ENCODE results near the gene NOTO.

NOTO gene

DNA sequence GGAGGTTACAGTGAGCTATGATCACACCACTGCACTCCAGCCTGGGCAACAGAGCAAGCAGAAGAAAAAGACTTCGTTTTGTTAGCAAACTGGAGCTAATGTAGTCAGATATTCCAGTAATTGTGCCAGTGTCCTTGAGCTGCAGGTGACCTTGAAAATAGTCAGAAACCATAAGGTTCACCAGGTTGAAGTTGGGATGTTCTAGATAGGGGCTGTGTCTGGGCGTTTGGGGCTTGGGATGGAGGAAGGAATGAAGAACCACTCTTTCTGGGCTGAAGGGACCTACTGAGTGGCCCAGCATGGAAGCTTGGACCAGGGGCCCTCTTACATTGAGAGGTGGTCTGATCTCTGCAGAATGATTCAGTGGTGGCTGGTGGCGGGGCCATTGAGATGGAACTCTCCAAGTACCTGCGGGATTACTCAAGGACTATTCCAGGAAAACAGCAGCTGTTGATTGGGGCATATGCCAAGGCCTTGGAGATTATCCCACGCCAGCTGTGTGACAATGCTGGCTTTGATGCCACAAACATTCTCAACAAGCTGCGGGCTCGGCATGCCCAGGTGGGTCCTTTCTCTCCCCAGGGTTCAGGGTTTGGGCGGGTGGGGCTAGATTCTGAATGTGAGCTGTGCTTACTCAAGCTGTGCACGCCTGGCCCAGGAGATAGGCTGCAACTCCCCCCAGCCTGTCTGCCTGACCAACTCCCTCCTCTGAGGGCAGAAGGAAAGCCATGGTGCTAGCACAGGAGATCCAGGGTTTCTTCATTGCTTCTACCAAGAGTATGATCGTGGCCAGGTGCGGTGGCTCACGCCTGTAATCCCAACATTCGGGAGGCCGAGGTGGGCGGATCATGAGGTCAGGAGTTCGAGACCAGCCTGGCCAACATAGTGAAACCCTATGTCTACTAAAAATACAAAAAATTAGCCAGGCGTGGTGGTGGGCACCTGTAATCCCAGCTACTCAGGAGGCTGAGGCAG, 48.8 kb downstream of the NOTO start:
- DNase-seq (ENCODE audit: extremely low spot score) = no peak
- no peak for TF ChIP-seq BHLHE40 (IDR thresholded peaks at IDR 0.05; ENCODE audit: borderline replicate concordance)
- TF ChIP-seq, protein P1, sequence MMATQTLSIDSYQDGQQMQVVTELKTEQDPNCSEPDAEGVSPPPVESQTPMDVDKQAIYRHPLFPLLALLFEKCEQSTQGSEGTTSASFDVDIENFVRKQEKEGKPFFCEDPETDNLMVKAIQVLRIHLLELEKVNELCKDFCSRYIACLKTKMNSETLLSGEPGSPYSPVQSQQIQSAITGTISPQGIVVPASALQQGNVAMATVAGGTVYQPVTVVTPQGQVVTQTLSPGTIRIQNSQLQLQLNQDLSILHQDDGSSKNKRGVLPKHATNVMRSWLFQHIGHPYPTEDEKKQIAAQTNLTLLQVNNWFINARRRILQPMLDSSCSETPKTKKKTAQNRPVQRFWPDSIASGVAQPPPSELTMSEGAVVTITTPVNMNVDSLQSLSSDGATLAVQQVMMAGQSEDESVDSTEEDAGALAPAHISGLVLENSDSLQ (IDR thresholded peaks at IDR 0.05) = no peak
- no peak for TF ChIP-seq SP1 (IDR thresholded peaks at IDR 0.05)
- TF ChIP-seq NFRKB (IDR thresholded peaks at IDR 0.05) = no peak
- TF ChIP-seq HDGF (IDR thresholded peaks at IDR 0.05; ENCODE audit: borderline replicate concordance) = no peak
- ChIA-PET POLR2A (interaction anchor here (0.5 to 5.0 kb wide), 2 partner anchors 9 to 17 kb away, joined by 3 to 32 read pairs; partner anchors contain the start of genes CCT7 and PRADC1), CTCF (no interaction called here)

DNA sequence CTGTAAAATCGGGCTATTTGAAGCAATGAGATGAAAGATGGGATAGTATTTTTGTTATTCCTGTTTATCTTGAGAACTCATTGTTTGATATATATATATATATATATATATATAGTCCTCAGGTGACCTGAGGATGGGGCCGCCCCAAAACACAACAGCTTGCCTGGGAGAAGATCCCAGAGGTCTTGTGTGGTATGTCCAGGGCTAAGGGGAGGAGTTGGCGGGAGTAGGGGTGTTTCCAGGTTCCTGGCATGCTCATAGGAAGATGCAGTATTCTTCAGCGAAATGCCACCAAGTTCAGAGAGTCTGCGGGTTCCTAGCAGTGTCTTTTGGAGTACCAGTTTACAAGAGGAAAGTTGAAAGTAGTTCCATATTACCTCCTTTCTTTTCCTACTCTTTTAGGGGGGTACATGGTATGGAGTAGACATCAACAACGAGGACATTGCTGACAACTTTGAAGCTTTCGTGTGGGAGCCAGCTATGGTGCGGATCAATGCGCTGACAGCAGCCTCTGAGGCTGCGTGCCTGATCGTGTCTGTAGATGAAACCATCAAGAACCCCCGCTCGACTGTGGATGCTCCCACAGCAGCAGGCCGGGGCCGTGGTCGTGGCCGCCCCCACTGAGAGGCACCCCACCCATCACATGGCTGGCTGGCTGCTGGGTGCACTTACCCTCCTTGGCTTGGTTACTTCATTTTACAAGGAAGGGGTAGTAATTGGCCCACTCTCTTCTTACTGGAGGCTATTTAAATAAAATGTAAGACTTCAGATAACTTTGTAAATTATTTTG, 50.1 kb downstream of the NOTO start:
- ChIA-PET POLR2A (interaction anchor here (5.0 kb wide), 1 partner anchor 18 kb away, joined by 32 read pairs; the partner anchor contains the start of genes CCT7 and PRADC1), CTCF (no interaction called here)
- no peak for DNase-seq (ENCODE audit: extremely low spot score)
- TF ChIP-seq L3MBTL2 (conservative IDR thresholded peaks at IDR 0.05) (no peak), SUZ12 (IDR thresholded peaks at IDR 0.05) (no peak), ARNT (IDR thresholded peaks at IDR 0.05) (no peak), BHLHE40 (IDR thresholded peaks at IDR 0.05; ENCODE audit: borderline replicate concordance) (no peak), FOXK2 (IDR thresholded peaks at IDR 0.05) (no peak), ELF4 (IDR thresholded peaks at IDR 0.05) (no peak), TARDBP (IDR thresholded peaks at IDR 0.05) (no peak), LEF1 (IDR thresholded peaks at IDR 0.05; ENCODE audit: borderline replicate concordance) (no peak), FOXA1 (IDR thresholded peaks at IDR 0.05) (no peak), HDGF (IDR thresholded peaks at IDR 0.05; ENCODE audit: borderline replicate concordance) (no peak), SP1 (IDR thresholded peaks at IDR 0.05) (no peak), NFRKB (IDR thresholded peaks at IDR 0.05) (no peak), CTBP1 (IDR thresholded peaks at IDR 0.05; ENCODE audit: borderline replicate concordance) (no peak), FOXM1 (IDR thresholded peaks at IDR 0.05; ENCODE audit: borderline replicate concordance) (no peak), ZNF384 (IDR thresholded peaks at IDR 0.05) (no peak)
- TF ChIP-seq, protein P1 (IDR thresholded peaks at IDR 0.05) = no peak

DNA sequence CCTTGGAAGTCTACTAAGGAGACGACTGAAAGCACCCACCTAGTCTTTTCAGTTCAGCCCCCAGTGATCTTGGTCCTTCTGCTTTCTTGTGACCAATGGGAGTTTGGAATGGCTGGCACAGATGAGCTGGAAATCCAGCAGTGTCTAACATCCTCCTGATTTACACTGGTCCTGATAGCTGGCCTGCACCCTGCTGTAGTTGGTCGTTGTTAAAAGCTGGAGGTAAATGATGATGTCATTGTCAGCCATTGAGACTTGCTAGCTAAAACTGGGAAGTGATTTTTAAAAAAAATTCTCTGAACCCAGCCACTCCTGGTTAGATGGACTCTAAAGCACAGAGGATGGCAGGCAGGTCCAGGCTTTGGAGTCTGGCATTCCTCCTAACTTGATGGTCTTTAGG, 51.0 kb downstream of the NOTO start:
- ChIA-PET POLR2A (interaction anchor here (5.0 kb wide), 1 partner anchor 19 kb away, joined by 32 read pairs; the partner anchor contains the start of genes CCT7 and PRADC1), CTCF (no interaction called here)
- DNase-seq (ENCODE audit: extremely low spot score) = no peak
- TF ChIP-seq SUZ12 (IDR thresholded peaks at IDR 0.05) (no peak), HDGF (IDR thresholded peaks at IDR 0.05; ENCODE audit: borderline replicate concordance) (no peak), NFRKB (IDR thresholded peaks at IDR 0.05) (no peak), ARNT (IDR thresholded peaks at IDR 0.05) (no peak), TARDBP (IDR thresholded peaks at IDR 0.05) (no peak), SP1 (IDR thresholded peaks at IDR 0.05) (no peak), BHLHE40 (IDR thresholded peaks at IDR 0.05; ENCODE audit: borderline replicate concordance) (no peak)
- TF ChIP-seq, protein P1 (IDR thresholded peaks at IDR 0.05) = no peak

DNA sequence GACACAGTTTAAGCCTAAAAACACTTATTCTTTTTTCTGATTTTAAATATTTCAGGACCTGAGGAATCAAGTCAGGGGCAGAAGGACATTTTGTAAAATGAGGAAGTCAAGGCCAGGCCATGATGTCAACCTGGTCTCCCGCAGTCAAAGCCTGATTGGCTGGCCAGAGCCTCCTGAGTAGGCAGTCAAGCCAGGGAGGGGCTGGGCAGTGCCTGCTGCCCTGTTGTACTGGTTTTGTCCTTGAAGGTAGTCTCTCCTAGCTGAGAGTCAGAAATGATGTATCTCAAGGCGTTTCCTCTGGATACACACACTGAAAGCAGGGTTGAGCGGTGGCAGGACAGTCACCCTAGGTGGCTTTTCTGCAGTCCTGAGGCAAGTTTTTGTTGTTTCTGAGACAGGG, 51.5 kb downstream of the NOTO start:
- ChIA-PET POLR2A (interaction anchor here (5.0 kb wide), 1 partner anchor 20 kb away, joined by 32 read pairs; the partner anchor contains the start of genes CCT7 and PRADC1), CTCF (no interaction called here)
- no peak for DNase-seq (ENCODE audit: extremely low spot score)
- TF ChIP-seq L3MBTL2 (conservative IDR thresholded peaks at IDR 0.05) = no peak
- TF ChIP-seq, protein P1 (IDR thresholded peaks at IDR 0.05) = no peak
- TF ChIP-seq ELF4 (IDR thresholded peaks at IDR 0.05) = no peak
- no peak for TF ChIP-seq FOXM1 (IDR thresholded peaks at IDR 0.05; ENCODE audit: borderline replicate concordance)
- no peak for TF ChIP-seq CTBP1 (IDR thresholded peaks at IDR 0.05; ENCODE audit: borderline replicate concordance)
- no peak for TF ChIP-seq NFRKB (IDR thresholded peaks at IDR 0.05)
- no peak for TF ChIP-seq LEF1 (IDR thresholded peaks at IDR 0.05; ENCODE audit: borderline replicate concordance)
- TF ChIP-seq ZNF384 (IDR thresholded peaks at IDR 0.05) = no peak
- TF ChIP-seq TARDBP (IDR thresholded peaks at IDR 0.05) = no peak
- TF ChIP-seq SUZ12 (IDR thresholded peaks at IDR 0.05) = no peak
- TF ChIP-seq BHLHE40 (IDR thresholded peaks at IDR 0.05; ENCODE audit: borderline replicate concordance) = no peak
- TF ChIP-seq FOXK2 (IDR thresholded peaks at IDR 0.05) = no peak
- TF ChIP-seq HDGF (IDR thresholded peaks at IDR 0.05; ENCODE audit: borderline replicate concordance) = no peak
- TF ChIP-seq FOXA1 (IDR thresholded peaks at IDR 0.05) = no peak
- no peak for TF ChIP-seq SP1 (IDR thresholded peaks at IDR 0.05)
- no peak for TF ChIP-seq ARNT (IDR thresholded peaks at IDR 0.05)

All from HEK293T (cell line).